Activated CD4-positive, alpha-beta T cell treated with anti-CD3 and anti-CD28 coated beads for 36 hours (primary cell): ENCODE measurements around the gene ELOB. TPM values are rescaled to one million over a fixed set of nuclear protein-coding genes. Genes with fewer than 3 reads are reported as not detected.

Experiments
- ATAC-seq: fragments of 200-7000 bp; cut with Tn5 transposase; one replicate; pipeline ENCODE4 v1.10.0; 2021; ENCODE audit warnings: mild to moderate bottlenecking, moderate library complexity
- CTCF ChIA-PET: fragments of 350-600 bp; sonication (Branson Sonifier 250); formaldehyde crosslinking; loops from one replicate; lab custom pipeline; 2021; ENCODE audit warnings: antibody characterized with exemption; lab: Charles Lee
- POLR2A ChIA-PET: fragments of 350-600 bp; sonication (Branson Sonifier 250); formaldehyde crosslinking; loops from one replicate; lab custom pipeline; 2021; ENCODE audit warnings: antibody characterized with exemption, inconsistent platforms; lab: Charles Lee
- DNase-seq: peaks from one replicate; pipeline ENCODE4 v3.0.0-alpha.2; 2020
- H3K27ac Mint-ChIP-seq: one replicate; pipeline ENCODE4 v1.8.0; 2021; ENCODE audit warnings: mixed read lengths
- H3K27me3 Mint-ChIP-seq: one replicate; pipeline ENCODE4 v1.8.0; 2021; ENCODE audit warnings: mixed read lengths
- H3K36me3 Mint-ChIP-seq: one replicate; pipeline ENCODE4 v1.8.0; 2021; ENCODE audit warnings: low read depth, mixed read lengths
- H3K4me1 Mint-ChIP-seq: one replicate; pipeline ENCODE4 v1.8.0; 2021; ENCODE audit warnings: mixed read lengths
- H3K4me3 Mint-ChIP-seq: one replicate; pipeline ENCODE4 v1.8.0; 2021; ENCODE audit warnings: mild to moderate bottlenecking, moderate library complexity, mixed read lengths
- H3K9me3 Mint-ChIP-seq: one replicate; pipeline ENCODE4 v1.8.0; 2021; ENCODE audit warnings: low read depth, mixed read lengths
- intact Hi-C, 2 experiments: fragments of 100-400 bp; cut with DNase I in 1 of 2; cut with micrococcal nuclease in 1 of 2; formaldehyde crosslinking; loops; one replicate each; pipeline versions ENCODE4 v1.14.2 to v1.15.1; 2022 to 2024; cut with DNase I, micrococcal nuclease
- total RNA-seq, 2 experiments: library from RNA; stranded (reverse); gene quantifications; one replicate each; pipeline ENCODE4 v1.2.3, GENCODE V29; 2021

The ELOB gene
- total RNA-seq, 2 experiments from 2014 or later, result 268 to 269 TPM

- Mint-ChIP-seq H3K36me3 (peaks cover 47% of the 10 kb centered on the region), H3K4me1 (peaks cover 45% of the 10 kb centered on the region), H3K4me3 (peak within 1 kb of the TSS; percentile 99), H3K27ac (peak within 1 kb of the TSS; percentile 98), H3K27me3 (no peaks in the 10 kb centered on the region), H3K9me3 (no peaks in the 10 kb centered on the region)
- ChIA-PET POLR2A (interaction anchor here (0.5 to 3.4 kb wide), 6 partner anchors 11 to 787 kb away, joined by 3 to 26 read pairs (median 7); partner anchors contain the start of genes ELOB, KCTD5, RPS2 and TRAF7), CTCF (interaction anchor here (1.7 kb wide), 1 partner anchor 22 kb away, joined by 3 read pairs; no protein-coding TSS in a partner anchor)
- intact Hi-C loops, result loop anchor here (1.0 to 10.0 kb wide), 20 partner anchors 25 to 925 kb away; partner anchors contain the start of genes KCTD5 (in 2 of the 2), ABCA3 (in 1 of the 2), ATP6V0C (in 1 of the 2) and CCNF (in 1 of the 2)
- ATAC-seq (peak; percentile 90), DNase-seq (peak; percentile 97)
Measured at GRCh38 chr16:2752035-2752849, 24.8 kb downstream of the ELOB start, which contains the start of gene SRRM2. Gene SRRM2 (plus strand): TSS chr16:2752638. CDS start chr16:2756365, 3,727 bp downstream.

DNA sequence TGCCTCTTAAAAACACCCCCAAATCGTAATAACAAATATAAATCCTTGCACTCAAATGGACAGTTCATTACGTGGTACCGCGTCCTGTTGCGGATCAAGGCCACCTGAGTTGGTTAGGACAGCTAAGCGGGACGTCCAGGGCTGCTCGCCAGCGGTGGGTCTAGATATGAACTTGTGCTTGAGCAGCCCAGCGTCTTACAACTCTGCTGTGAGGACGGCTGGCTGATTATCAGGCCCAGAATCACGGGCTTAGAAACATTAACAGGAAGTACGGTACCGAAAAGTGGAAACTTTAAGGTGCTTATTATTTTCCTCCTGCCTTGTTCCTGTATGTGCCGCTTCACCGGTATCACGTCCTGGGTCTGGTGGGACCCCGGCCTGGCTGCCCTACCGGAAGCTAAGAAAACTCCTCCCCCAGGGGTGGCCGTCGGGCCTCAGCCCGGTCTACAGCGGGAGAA lies 25.5 kb downstream of the ELOB start:
- Mint-ChIP-seq H3K36me3 (peaks cover 40% of the 10 kb centered on the region), H3K27ac (peak overlapping the region; percentile 98), H3K27me3 (no peaks in the 10 kb centered on the region), H3K4me1 (peaks cover 39% of the 10 kb centered on the region), H3K9me3 (no peaks in the 10 kb centered on the region), H3K4me3 (peak overlapping the region; percentile 99)
- intact Hi-C loops, result loop anchor here (1.0 to 10.0 kb wide), 20 partner anchors 26 to 925 kb away; partner anchors contain the start of genes KCTD5 (in 2 of the 2), ABCA3 (in 1 of the 2), ATP6V0C (in 1 of the 2) and CCNF (in 1 of the 2)
- ChIA-PET POLR2A (interaction anchor here (0.8 to 3.4 kb wide), 3 partner anchors 24 to 596 kb away, joined by 3 to 26 read pairs (median 9); partner anchors contain the start of genes ELOB, KCTD5 and TRAF7), CTCF (interaction anchor here (1.7 kb wide), 1 partner anchor 23 kb away, joined by 3 read pairs; no protein-coding TSS in a partner anchor)
- no peak for ATAC-seq
- DNase-seq, result peak; percentile 33

GRCh38 chr16:2749936-2750335 lies 27.1 kb downstream of the ELOB start:
- DNase-seq (no peak), ATAC-seq (no peak)
- ChIA-PET POLR2A (no interaction called here), CTCF (no interaction called here)
- Mint-ChIP-seq H3K4me3 (no peak overlapping the region), H3K27me3 (no peaks in the 10 kb centered on the region), H3K9me3 (no peaks in the 10 kb centered on the region), H3K27ac (no peak overlapping the region), H3K36me3 (peaks cover 27% of the 10 kb centered on the region), H3K4me1 (peaks cover 24% of the 10 kb centered on the region)
- intact Hi-C loops, result loop anchor here in 1 of 2 experiments (10.0 kb wide), 1 partner anchor 525 kb away; the partner anchor contains the start of gene E4F1

DNA sequence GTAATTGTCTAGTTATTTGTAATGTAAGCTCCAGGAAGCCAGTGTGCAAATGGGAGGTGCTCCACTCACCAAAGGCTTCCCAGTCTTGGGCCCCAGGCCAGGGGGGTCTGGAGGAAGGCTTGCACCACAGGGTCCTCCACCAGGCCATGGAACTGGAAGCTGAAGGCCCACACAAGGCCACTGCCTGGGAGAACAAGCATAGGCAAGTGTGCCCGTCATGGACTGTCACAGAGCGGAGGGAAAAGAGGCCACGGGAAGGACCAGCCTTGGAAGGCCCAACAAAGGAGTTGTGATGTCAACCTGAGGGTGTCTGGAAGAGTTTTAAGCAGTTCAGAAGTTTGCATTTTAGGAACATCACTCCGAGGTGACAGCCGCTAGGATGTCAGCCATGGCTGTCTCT lies 27.6 kb downstream of the ELOB start:
- ChIA-PET POLR2A (no interaction called here), CTCF (no interaction called here)
- Mint-ChIP-seq H3K27ac (no peak overlapping the region), H3K9me3 (no peaks in the 10 kb centered on the region), H3K36me3 (peaks cover 23% of the 10 kb centered on the region), H3K4me1 (peaks cover 20% of the 10 kb centered on the region), H3K27me3 (no peaks in the 10 kb centered on the region), H3K4me3 (no peak overlapping the region)
- intact Hi-C loops, result no loop called here
- DNase-seq (no peak), ATAC-seq (no peak)

DNA sequence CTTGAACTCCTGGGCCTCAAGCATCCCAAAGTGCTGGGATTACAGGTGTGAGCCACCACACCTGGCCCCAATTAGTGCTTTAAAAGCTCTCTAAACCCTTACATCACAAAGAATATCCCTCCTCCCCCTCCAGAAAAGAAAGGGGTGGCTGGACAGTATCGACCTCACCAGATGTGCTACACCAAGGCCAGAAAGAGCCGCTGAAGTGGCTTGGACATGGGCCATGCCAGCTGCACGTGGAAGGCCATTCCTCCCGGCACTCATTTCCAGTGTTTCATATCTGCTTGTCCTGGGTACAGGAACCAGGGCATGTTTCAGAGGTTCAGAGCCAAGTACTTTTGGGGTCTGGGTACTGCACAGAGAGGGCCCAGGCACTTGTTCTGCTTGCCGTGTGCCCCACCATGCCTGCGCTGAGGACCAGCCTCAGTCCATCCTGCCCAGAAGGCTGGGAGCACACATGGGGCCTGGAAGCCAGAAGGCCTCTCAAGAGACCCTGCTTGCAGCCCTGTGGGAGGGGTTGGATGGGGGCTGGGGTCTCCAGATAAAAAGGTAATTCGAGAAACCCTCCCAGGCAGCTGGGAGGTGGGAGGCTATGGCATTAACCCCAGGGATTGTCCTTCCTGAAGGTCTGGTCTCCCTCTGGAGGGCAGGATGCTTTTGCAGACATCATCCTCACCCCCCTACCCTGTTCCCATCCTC lies 28.2 kb downstream of the ELOB start:
- Mint-ChIP-seq H3K27ac (no peak overlapping the region), H3K9me3 (no peaks in the 10 kb centered on the region), H3K4me1 (peaks cover 14% of the 10 kb centered on the region), H3K4me3 (no peak overlapping the region), H3K36me3 (peaks cover 17% of the 10 kb centered on the region), H3K27me3 (no peaks in the 10 kb centered on the region)
- no peak for DNase-seq
- ChIA-PET CTCF (no interaction called here), POLR2A (interaction anchor here (0.5 kb wide), 1 partner anchor 13 kb away, joined by 3 read pairs; no protein-coding TSS in a partner anchor)
- intact Hi-C loops, result no loop called here
- no peak for ATAC-seq

DNA sequence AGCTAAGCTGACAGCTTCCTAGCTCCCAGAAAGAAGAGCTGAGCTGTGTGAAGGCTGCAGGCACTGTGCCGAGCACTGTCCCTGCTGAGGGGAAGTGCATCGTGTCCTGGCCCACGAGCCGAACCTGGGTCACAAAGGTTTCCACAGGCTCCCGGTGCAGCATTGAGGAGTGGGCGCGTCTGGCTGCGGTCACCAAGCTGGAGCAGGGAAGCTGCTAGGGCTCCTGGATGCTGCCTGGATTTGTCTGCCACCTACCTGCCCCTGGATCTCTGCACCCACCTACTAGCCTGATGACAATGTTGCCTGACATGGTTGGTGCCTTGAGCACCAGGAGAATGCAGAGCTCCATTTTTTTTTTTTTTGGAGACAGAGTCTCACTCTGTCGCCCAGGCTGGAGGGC lies 31.1 kb downstream of the ELOB start:
- Mint-ChIP-seq H3K27me3 (no peaks in the 10 kb centered on the region), H3K4me1 (peaks cover 6% of the 10 kb centered on the region), H3K27ac (no peak overlapping the region), H3K4me3 (no peak overlapping the region), H3K36me3 (peaks cover 8% of the 10 kb centered on the region), H3K9me3 (no peaks in the 10 kb centered on the region)
- DNase-seq (no peak), ATAC-seq (no peak)
- ChIA-PET POLR2A (interaction anchor here (0.6 to 0.7 kb wide), 2 partner anchors 64 to 137 kb away, joined by 3 read pairs; partner anchors contain the start of gene FLYWCH2), CTCF (interaction anchor here (1.1 kb wide), 1 partner anchor 11 kb away, joined by 4 read pairs; no protein-coding TSS in a partner anchor)
- intact Hi-C loops, result no loop called here

GRCh38 chr16:2745116-2745890 lies 31.8 kb downstream of the ELOB start:
- ATAC-seq (no peak), DNase-seq (no peak)
- intact Hi-C loops, result no loop called here
- H3K4me1 Mint-ChIP-seq, result no peaks in the 10 kb centered on the region
- H3K27me3 Mint-ChIP-seq, result no peaks in the 10 kb centered on the region
- H3K9me3 Mint-ChIP-seq, result no peaks in the 10 kb centered on the region
- POLR2A ChIA-PET, result no interaction called here
- H3K36me3 Mint-ChIP-seq, result peaks cover 8% of the 10 kb centered on the region
- H3K4me3 Mint-ChIP-seq, result no peak overlapping the region
- CTCF ChIA-PET, result interaction anchor here (1.1 kb wide), 1 partner anchor 11 kb away, joined by 4 read pairs; no protein-coding TSS in a partner anchor
- H3K27ac Mint-ChIP-seq, result no peak overlapping the region

DNA sequence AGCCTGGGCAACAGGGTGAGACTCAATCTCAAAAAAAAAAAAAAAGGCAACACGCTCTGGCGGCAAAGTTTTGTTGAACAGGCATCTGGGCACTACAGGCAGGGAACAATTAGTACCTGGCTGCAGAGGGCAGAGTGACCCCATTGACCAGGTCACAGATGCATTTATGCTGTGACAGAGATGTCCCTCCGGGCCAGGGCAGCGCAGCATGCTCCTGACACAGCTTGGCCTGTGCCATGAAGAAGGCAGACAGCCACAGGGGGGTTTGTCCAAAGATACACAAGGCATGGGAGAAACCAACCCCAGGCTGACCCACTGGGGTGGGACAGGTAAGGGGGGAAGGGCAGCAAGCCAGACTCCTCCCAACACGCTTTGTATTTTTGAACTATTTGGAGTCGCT lies 32.4 kb downstream of the ELOB start:
- Mint-ChIP-seq H3K4me1 (no peaks in the 10 kb centered on the region), H3K27ac (no peak overlapping the region), H3K27me3 (no peaks in the 10 kb centered on the region), H3K4me3 (no peak overlapping the region), H3K36me3 (peaks cover 4% of the 10 kb centered on the region), H3K9me3 (no peaks in the 10 kb centered on the region)
- intact Hi-C loops, result no loop called here
- ATAC-seq (no peak), DNase-seq (no peak)
- POLR2A ChIA-PET, result no interaction called here
- CTCF ChIA-PET, result no interaction called here

- no peaks in the 10 kb centered on the region for H3K27me3 Mint-ChIP-seq
- no peaks in the 10 kb centered on the region for H3K36me3 Mint-ChIP-seq
- no peaks in the 10 kb centered on the region for H3K4me1 Mint-ChIP-seq
- CTCF ChIA-PET, result no interaction called here
- no peak for DNase-seq
- ATAC-seq, result no peak
- POLR2A ChIA-PET, result no interaction called here
- no peak overlapping the region for H3K4me3 Mint-ChIP-seq
- intact Hi-C loops, result no loop called here
- H3K9me3 Mint-ChIP-seq, result no peaks in the 10 kb centered on the region
- no peak overlapping the region for H3K27ac Mint-ChIP-seq
Measured at GRCh38 chr16:2743007-2743810, 33.9 kb downstream of the ELOB start.
